Panc1 (cell line): ENCODE results near the gene PPP4R1. TPM values are rescaled to one million over a fixed set of nuclear protein-coding genes. Genes with fewer than 3 reads are reported as not detected.

Experiments
- ATAC-seq: fragments of 200-7000 bp; cut with Tn5 transposase; 2 replicates; pipeline ENCODE4 v1.9.1; 2020; ENCODE audit warnings: mild to moderate bottlenecking, moderate library complexity
- BruUV-seq: library from RNA; stranded (reverse); fragments of 400-500 nt; replicated peaks from 2 replicates; lab custom pipeline; 2021; lab: Mats Ljungman, UMichigan
- CTCF ChIA-PET: fragments of 300-600 bp; sonication (Branson Sonifier 250); formaldehyde crosslinking; loops from one replicate; lab custom pipeline; 2022; ENCODE audit warnings: antibody characterized with exemption; lab: Charles Lee
- POLR2A ChIA-PET: fragments of 300-600 bp; sonication (Branson Sonifier 250); formaldehyde crosslinking; loops from one replicate; lab custom pipeline; 2022; ENCODE audit warnings: antibody characterized with exemption; lab: Charles Lee
- DNase-seq: peaks from one replicate; pipeline ENCODE4 v3.0.0-alpha.2; 2010; ENCODE audit warnings: low read depth, low spot score
- H3K27ac ChIP-seq: 2 replicates; pipeline ENCODE4 v1.5.1; 2011; ENCODE audit warnings: mild to moderate bottlenecking, low read length, inconsistent platforms
- H3K27me3 ChIP-seq: fragments of 200-500 bp; sonication (Bioruptor generic); 2 replicates; pipeline ENCODE4 v1.6.0; 2014; ENCODE audit warnings: low read length, inconsistent platforms; ENCODE audit not compliant: control insufficient read depth, insufficient read depth
- H3K36me3 ChIP-seq: fragments of 200-500 bp; sonication (Bioruptor generic); 2 replicates; pipeline ENCODE4 v1.5.1; 2014; ENCODE audit warnings: inconsistent platforms, mild to moderate bottlenecking, low read length, moderate library complexity; ENCODE audit not compliant: control insufficient read depth, insufficient read depth
- H3K4me1 ChIP-seq: 2 replicates; pipeline ENCODE4 v1.5.1; 2011; ENCODE audit warnings: inconsistent platforms, mild to moderate bottlenecking, low read length, moderate library complexity; ENCODE audit not compliant: control insufficient read depth, insufficient read depth
- H3K4me3 ChIP-seq, 2 experiments: 2 replicates each; pipeline ENCODE4 v1.5.1; 2011 to 2012; ENCODE audit warnings: low read depth in 2 of 2, low read length in 2 of 2, mild to moderate bottlenecking in 2 of 2, inconsistent platforms in 1 of 2, moderate library complexity in 1 of 2
- H3K9me3 ChIP-seq: fragments of 200-500 bp; sonication (Bioruptor generic); 2 replicates; pipeline ENCODE4 v1.5.1; 2014; ENCODE audit warnings: low read depth, mild to moderate bottlenecking, inconsistent platforms, low read length, moderate library complexity; ENCODE audit not compliant: control insufficient read depth, insufficient read depth
- POLR2AphosphoS5 ChIP-seq: IDR thresholded peaks from 2 replicates; pipeline ENCODE4 v1.6.1; 2012; ENCODE audit warnings: mild to moderate bottlenecking, low read depth, low read length, moderate library complexity
- SIN3A ChIP-seq: IDR thresholded peaks from 2 replicates; pipeline ENCODE4 v1.6.1; 2012; ENCODE audit warnings: low read depth, mild to moderate bottlenecking, low read length, moderate library complexity, borderline replicate concordance; ENCODE audit not compliant: insufficient read depth
- TCF7L2 ChIP-seq: IDR thresholded peaks from 2 replicates; pipeline ENCODE4 v1.6.1; 2011; ENCODE audit warnings: mild to moderate bottlenecking, low read depth, low read length, inconsistent platforms
- in situ Hi-C: cut with HindIII; loops from 2 replicates; pipeline ENCODE4 v1.10.0; 2016; ENCODE audit warnings: low sequenced_read_pairs, low pct_unique_long_range_greater_than_20kb
- intact Hi-C: fragments of 100-400 bp; cut with micrococcal nuclease; formaldehyde crosslinking; loops from one replicate; pipeline ENCODE4 v1.10.0; 2022; ENCODE audit not compliant: unreplicated experiment
- total RNA-seq: library from RNA; stranded (reverse); gene quantifications from one replicate; pipeline ENCODE4 v1.2.1, GENCODE V29; 2021; ENCODE audit not compliant: unreplicated experiment
- TF ChIP-seq, protein P1 (sequence below): fragments of 450-650 bp; IDR thresholded peaks from 2 replicates; pipeline ENCODE4 v1.5.1; 2017; ENCODE audit warnings: mild to moderate bottlenecking
- TF ChIP-seq, protein P2 (sequence below), 2 experiments: IDR thresholded peaks; 2 replicates each; pipeline ENCODE4 v1.6.1; 2011 to 2012; ENCODE audit warnings: low read depth in 2 of 2, control low read depth in 1 of 2, low read length in 1 of 2, mild to moderate bottlenecking in 1 of 2, moderate library complexity in 1 of 2; ENCODE audit not compliant: insufficient read depth in 1 of 2

Gene PPP4R1
- total RNA-seq, 1 experiment from 2014 or later, result 80.6 TPM

DNA sequence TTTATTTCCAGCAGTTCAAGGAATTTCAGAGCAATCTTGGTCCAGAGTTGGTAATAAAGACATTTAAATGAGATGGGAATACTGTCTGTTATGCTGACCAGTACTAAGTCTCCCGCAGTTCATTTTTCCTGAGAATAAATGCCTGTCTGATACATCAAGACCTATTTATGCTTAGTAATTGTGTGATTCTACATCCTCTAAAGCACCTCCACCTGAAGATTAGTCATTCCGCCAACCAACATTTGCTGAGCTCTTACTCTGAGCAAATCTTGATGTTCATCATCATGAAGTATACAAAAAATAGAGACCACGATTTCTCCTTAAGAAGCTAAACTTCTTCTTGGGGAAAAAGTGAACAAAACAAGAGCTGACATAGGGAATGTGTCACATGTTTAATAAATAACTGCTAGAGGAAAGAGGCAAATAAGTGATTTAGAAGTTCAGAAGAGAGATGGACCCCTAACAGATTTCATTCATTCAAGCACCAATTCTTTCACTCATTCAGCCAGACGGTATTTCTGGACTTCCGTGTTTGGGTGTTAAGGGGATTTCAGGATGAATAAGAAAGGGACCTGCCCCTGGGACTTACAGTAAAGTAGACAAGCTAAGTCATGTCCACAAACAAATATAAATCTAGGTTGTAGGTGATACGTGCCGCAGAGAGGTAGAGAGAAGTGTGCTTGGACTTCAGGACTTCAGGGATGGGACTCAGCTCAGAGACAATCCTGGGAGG is 34.2 kb upstream of the PPP4R1 start:
- POLR2A ChIA-PET, result interaction anchor here (1.0 kb wide), 1 partner anchor 33 kb away, joined by 4 read pairs; no protein-coding TSS in a partner anchor
- Histone ChIP-seq H3K9me3 (no peaks in the 10 kb centered on the region), H3K27me3 (no peaks in the 10 kb centered on the region), H3K36me3 (no peaks in the 10 kb centered on the region), H3K27ac (0 out of 2 replicates have a peak overlapping the region, but pooled peaks have one; percentile 24), H3K4me3 (no peak overlapping the region), H3K4me1 (peaks cover 5% of the 10 kb centered on the region)
- intact Hi-C loops (no loop called here), in situ Hi-C loops (no loop called here)
- ATAC-seq, result no peak
- BruUV-seq, result no TSS peak
- DNase-seq, result no peak
- CTCF ChIA-PET, result no interaction called here
- TF ChIP-seq, protein P1, sequence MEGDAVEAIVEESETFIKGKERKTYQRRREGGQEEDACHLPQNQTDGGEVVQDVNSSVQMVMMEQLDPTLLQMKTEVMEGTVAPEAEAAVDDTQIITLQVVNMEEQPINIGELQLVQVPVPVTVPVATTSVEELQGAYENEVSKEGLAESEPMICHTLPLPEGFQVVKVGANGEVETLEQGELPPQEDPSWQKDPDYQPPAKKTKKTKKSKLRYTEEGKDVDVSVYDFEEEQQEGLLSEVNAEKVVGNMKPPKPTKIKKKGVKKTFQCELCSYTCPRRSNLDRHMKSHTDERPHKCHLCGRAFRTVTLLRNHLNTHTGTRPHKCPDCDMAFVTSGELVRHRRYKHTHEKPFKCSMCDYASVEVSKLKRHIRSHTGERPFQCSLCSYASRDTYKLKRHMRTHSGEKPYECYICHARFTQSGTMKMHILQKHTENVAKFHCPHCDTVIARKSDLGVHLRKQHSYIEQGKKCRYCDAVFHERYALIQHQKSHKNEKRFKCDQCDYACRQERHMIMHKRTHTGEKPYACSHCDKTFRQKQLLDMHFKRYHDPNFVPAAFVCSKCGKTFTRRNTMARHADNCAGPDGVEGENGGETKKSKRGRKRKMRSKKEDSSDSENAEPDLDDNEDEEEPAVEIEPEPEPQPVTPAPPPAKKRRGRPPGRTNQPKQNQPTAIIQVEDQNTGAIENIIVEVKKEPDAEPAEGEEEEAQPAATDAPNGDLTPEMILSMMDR, result no peak

DNA sequence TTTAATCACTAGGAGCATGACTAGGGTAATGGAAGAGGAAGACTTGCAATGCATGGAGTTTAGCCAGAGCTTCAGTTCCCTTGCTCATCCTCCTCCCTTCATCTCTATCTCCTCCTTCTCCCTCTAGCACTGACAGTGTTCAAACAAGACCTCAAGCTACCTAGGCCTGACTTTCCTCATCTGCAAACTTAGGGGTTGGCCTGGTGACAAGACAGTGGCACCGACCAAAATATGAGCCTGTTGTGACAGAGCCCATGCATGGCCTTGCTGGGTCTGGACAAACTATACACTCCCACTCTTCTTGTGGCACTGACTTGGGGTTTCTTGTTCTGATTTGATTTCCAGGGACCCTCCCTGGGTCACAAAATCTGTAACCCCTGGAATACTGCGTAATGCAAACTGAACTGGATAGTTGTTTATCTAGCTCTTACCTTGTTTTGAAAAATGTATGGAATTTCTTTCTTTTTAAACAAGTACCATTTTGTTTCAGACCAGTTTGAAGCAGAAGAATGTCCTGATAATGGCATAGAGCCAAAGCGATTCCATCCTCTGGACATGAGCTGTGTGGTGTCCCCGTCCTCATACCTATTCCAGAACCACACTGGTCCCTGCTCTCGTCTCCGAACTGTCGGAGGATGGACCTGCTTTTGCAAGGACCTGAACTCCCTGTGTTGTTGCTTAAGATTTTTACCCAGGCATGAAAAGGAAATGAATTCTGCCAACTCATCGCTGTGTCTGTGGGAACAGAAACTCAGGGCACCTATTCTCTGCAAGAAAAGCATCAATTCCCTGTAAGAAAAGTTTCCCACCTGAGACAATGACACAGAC is 33.4 kb upstream of the PPP4R1 start:
- Histone ChIP-seq H3K27ac (no peak overlapping the region), H3K27me3 (no peaks in the 10 kb centered on the region), H3K9me3 (no peaks in the 10 kb centered on the region), H3K4me3 (no peak overlapping the region), H3K4me1 (peaks cover 5% of the 10 kb centered on the region; the same call in 1 of the 2 replicates), H3K36me3 (no peaks in the 10 kb centered on the region)
- in situ Hi-C loops, result no loop called here
- TF ChIP-seq, protein P2, sequence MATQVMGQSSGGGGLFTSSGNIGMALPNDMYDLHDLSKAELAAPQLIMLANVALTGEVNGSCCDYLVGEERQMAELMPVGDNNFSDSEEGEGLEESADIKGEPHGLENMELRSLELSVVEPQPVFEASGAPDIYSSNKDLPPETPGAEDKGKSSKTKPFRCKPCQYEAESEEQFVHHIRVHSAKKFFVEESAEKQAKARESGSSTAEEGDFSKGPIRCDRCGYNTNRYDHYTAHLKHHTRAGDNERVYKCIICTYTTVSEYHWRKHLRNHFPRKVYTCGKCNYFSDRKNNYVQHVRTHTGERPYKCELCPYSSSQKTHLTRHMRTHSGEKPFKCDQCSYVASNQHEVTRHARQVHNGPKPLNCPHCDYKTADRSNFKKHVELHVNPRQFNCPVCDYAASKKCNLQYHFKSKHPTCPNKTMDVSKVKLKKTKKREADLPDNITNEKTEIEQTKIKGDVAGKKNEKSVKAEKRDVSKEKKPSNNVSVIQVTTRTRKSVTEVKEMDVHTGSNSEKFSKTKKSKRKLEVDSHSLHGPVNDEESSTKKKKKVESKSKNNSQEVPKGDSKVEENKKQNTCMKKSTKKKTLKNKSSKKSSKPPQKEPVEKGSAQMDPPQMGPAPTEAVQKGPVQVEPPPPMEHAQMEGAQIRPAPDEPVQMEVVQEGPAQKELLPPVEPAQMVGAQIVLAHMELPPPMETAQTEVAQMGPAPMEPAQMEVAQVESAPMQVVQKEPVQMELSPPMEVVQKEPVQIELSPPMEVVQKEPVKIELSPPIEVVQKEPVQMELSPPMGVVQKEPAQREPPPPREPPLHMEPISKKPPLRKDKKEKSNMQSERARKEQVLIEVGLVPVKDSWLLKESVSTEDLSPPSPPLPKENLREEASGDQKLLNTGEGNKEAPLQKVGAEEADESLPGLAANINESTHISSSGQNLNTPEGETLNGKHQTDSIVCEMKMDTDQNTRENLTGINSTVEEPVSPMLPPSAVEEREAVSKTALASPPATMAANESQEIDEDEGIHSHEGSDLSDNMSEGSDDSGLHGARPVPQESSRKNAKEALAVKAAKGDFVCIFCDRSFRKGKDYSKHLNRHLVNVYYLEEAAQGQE (IDR thresholded peaks at IDR 0.05; ENCODE audit: insufficient read depth in 1 of 2, low read depth in 2 of 2, low read length in 1 of 2), result no peak
- TF ChIP-seq TCF7L2, result no peak
- no peak for TF ChIP-seq POLR2AphosphoS5
- TF ChIP-seq, protein P1, result no peak
- TF ChIP-seq SIN3A, result no peak
- BruUV-seq, result no TSS peak
- no peak for ATAC-seq
- intact Hi-C loops, result no loop called here
- DNase-seq, result no peak
- CTCF ChIA-PET, result no interaction called here
- POLR2A ChIA-PET, result interaction anchor here (1.0 kb wide), 1 partner anchor 32 kb away, joined by 4 read pairs; no protein-coding TSS in a partner anchor
